Right atrium auricular region (tissue), 2 donors: ENCODE data around the gene TPST2. TPM values are rescaled to one million over a fixed set of nuclear protein-coding genes. Genes with fewer than 3 reads are reported as not detected.

Experiments used
- DNase-seq: peaks from one replicate; pipeline ENCODE4 v3.0.0-alpha.2; 2019; ENCODE audit warnings: low spot score
- H3K27ac ChIP-seq, 2 donors: fragments of 200-600 bp; sonication (generic); 1 replicate in 1 of 2; 2 replicates in 1 of 2; pipeline ENCODE4 v1.5.1; 2016 to 2019
- H3K27me3 ChIP-seq, 2 donors: fragments of 200-600 bp; sonication (generic); one replicate each; pipeline versions ENCODE4 v1.5.1 to v1.6.0; 2017 to 2019
- H3K36me3 ChIP-seq: fragments of 200-600 bp; sonication (generic); one replicate; pipeline ENCODE4 v1.5.1; 2016
- H3K4me1 ChIP-seq, 2 donors: fragments of 200-600 bp; sonication (generic); one replicate each; pipeline versions ENCODE4 v1.5.1 to v1.6.0; 2017 to 2019
- H3K4me3 ChIP-seq, 2 donors: fragments of 200-600 bp; sonication (generic); 1 replicate in 1 of 2; 2 replicates in 1 of 2; pipeline ENCODE4 v1.5.1; 2017 to 2019; ENCODE audit warnings: mild to moderate bottlenecking in 1 of 2, moderate library complexity in 1 of 2
- H3K9me3 ChIP-seq, 2 donors: fragments of 200-600 bp; sonication (generic); one replicate each; pipeline ENCODE4 v1.5.1; 2019
- total RNA-seq, 2 donors: library from RNA; depleted of rRNA; stranded (reverse); fragments of >200 nt; gene quantifications; one replicate each; pipeline ENCODE4 v1.1.0, GENCODE V29; 2016
- TF ChIP-seq, protein P1 (sequence below), 2 donors: fragments of 200-600 bp; sonication (generic); IDR thresholded peaks; one replicate each; pipeline ENCODE4 v1.5.1; 2019; ENCODE audit warnings: antibody characterized with exemption in 2 of 2

The TPST2 gene
- total RNA-seq, 2 donors from 2014 or later, result 63.4 to 104 TPM

DNA sequence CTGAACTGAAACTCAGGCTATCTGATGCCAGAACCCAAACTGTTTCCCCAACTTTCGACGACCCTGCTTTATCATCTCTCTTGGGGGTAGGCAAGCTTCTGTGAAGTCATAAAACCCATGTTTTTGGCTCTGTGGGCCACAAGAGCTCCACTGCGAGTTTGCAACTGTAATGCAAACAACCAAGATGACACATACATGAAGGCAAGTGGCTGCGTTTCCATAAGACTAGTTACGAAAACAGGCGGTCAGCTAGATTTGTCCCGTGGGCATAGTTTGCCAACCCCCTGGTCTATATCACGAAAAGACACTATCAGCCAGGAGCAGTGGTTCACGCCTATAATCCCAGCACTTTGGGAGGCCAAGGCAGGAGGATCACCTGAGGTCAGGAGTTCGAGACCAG is 37.5 kb downstream of the TPST2 start:
- TF ChIP-seq, protein P1, sequence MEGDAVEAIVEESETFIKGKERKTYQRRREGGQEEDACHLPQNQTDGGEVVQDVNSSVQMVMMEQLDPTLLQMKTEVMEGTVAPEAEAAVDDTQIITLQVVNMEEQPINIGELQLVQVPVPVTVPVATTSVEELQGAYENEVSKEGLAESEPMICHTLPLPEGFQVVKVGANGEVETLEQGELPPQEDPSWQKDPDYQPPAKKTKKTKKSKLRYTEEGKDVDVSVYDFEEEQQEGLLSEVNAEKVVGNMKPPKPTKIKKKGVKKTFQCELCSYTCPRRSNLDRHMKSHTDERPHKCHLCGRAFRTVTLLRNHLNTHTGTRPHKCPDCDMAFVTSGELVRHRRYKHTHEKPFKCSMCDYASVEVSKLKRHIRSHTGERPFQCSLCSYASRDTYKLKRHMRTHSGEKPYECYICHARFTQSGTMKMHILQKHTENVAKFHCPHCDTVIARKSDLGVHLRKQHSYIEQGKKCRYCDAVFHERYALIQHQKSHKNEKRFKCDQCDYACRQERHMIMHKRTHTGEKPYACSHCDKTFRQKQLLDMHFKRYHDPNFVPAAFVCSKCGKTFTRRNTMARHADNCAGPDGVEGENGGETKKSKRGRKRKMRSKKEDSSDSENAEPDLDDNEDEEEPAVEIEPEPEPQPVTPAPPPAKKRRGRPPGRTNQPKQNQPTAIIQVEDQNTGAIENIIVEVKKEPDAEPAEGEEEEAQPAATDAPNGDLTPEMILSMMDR (IDR thresholded peaks at IDR 0.05), result no peak
- DNase-seq, result no peak
- Histone ChIP-seq H3K4me1 (peaks cover 0 to 58% of the 10 kb centered on the region in 2 donors), H3K4me3 (no peak overlapping the region), H3K9me3 (no peaks in the 10 kb centered on the region), H3K27me3 (no peaks in the 10 kb centered on the region), H3K27ac (no peak overlapping the region), H3K36me3 (no peaks in the 10 kb centered on the region)

- H3K9me3 ChIP-seq, result no peaks in the 10 kb centered on the region
- H3K36me3 ChIP-seq, result no peaks in the 10 kb centered on the region
- no peak for DNase-seq
- no peak overlapping the region for H3K4me3 ChIP-seq
- peak overlapping the region; percentile 76 to 83 for H3K27ac ChIP-seq
- H3K4me1 ChIP-seq, result peaks cover 0 to 61% of the 10 kb centered on the region in 2 donors
- no peaks in the 10 kb centered on the region for H3K27me3 ChIP-seq
- TF ChIP-seq, protein P1 (IDR thresholded peaks at IDR 0.05), result no peak
These were observed 38.4 kb downstream of the TPST2 start for GRCh38 chr22:26551568-26551967.

- Histone ChIP-seq H3K4me3 (no peak overlapping the region), H3K4me1 (peaks cover 0 to 59% of the 10 kb centered on the region in 2 donors), H3K9me3 (no peaks in the 10 kb centered on the region), H3K27ac (peak overlapping the region; percentile 76 to 83), H3K36me3 (no peaks in the 10 kb centered on the region), H3K27me3 (no peaks in the 10 kb centered on the region)
- TF ChIP-seq, protein P1 (IDR thresholded peaks at IDR 0.05), result no peak
- no peak for DNase-seq
These were observed 39.4 kb downstream of the TPST2 start for GRCh38 chr22:26550498-26551033.

DNA sequence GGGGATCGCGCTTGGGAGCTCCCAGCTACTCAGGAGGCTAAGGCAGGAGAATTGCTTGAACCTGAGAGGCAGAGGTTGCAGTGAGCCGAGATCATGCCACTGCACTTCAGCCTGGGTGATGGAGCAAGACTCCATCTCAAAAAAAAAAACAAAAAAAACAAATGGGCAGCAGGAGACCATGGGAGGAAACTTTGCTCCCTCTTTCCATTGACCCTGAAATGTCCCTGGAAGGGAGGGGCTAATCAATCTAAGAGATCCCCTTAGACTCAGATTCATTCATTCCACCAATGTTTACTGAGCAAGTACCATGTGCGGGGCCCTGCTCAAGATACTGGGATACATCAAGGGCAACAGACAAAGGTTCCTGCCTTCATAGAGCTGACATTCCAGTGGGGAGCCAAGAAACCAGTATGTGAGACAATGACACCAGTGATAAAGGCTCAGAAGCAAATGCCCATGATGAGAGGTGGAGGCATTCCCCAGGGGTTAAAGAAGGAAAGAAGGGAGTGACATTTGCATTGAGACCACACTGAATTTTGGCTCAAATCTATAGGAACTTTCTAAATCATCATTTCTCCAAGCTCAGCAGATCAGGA is 39.9 kb downstream of the TPST2 start:
- H3K4me3 ChIP-seq, result no peak overlapping the region
- peak overlapping the region; percentile 76 to 83 for H3K27ac ChIP-seq
- H3K9me3 ChIP-seq, result no peaks in the 10 kb centered on the region
- TF ChIP-seq, protein P1 (IDR thresholded peaks at IDR 0.05), result no peak
- H3K36me3 ChIP-seq, result no peaks in the 10 kb centered on the region
- no peak for DNase-seq
- no peaks in the 10 kb centered on the region for H3K27me3 ChIP-seq
- H3K4me1 ChIP-seq, result peaks cover 0 to 59% of the 10 kb centered on the region in 2 donors

DNA sequence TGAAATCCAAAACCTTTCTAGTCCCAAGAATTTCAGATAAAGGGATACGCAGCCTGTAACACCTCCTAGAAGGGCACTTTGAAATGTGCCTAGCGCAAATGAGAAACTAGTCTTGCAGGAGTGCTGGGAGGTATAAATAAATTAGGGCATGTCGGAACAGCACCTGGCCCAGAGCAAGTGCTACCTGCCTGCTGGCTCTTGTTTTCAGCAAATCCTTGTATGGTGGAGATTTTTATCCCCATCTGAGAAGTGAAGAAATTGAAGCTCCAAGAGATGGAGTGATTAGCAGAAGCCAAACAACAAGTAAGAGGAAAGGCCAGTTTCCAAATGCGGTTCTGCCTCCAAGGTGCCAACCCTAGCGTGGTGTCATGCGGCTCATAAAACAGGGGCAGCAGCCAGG is 40.9 kb downstream of the TPST2 start:
- DNase-seq, result no peak
- peaks cover 0 to 59% of the 10 kb centered on the region in 2 donors for H3K4me1 ChIP-seq
- H3K36me3 ChIP-seq, result no peaks in the 10 kb centered on the region
- TF ChIP-seq, protein P1 (IDR thresholded peaks at IDR 0.05), result no peak
- no peak overlapping the region for H3K4me3 ChIP-seq
- no peaks in the 10 kb centered on the region for H3K27me3 ChIP-seq
- no peaks in the 10 kb centered on the region for H3K9me3 ChIP-seq
- peak overlapping the region; percentile 76 to 83 for H3K27ac ChIP-seq

DNA sequence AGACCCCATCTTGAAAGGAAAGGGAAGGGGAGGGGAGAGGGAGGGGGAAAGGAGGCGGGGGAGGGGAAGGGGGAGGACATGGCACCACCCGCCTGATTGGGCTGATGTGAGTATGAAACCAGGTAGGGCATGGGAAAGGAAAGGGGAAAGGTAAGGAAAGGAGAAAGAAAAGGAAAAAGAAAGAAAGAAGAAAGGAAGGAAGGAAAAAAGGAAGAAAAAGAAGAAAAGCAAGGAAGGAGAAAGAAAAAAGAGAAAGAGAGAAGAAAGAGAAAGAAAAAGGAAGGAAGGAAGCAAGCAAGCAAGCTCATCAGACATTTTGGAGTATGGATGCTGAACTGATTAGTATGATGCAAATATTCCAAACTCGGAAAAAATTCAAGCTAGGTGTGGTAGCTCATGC is 41.6 kb downstream of the TPST2 start:
- Histone ChIP-seq H3K4me1 (peaks cover 0 to 64% of the 10 kb centered on the region in 2 donors), H3K4me3 (no peak overlapping the region), H3K27me3 (no peaks in the 10 kb centered on the region), H3K36me3 (no peaks in the 10 kb centered on the region), H3K27ac (peak overlapping the region; percentile 76 to 83), H3K9me3 (no peaks in the 10 kb centered on the region)
- TF ChIP-seq, protein P1 (IDR thresholded peaks at IDR 0.05), result no peak
- DNase-seq, result no peak
